Neural progenitor cell (in vitro differentiated cells): Measurements from ENCODE around the gene CD1C. TPM values are rescaled to one million over a fixed set of nuclear protein-coding genes. Genes with fewer than 3 reads are reported as not detected.
"Not testable (repeated sequence)": the region's sequence is repeated elsewhere in the genome, so short reads cannot be mapped to it uniquely, and the experiment has no call there.

Source experiments
- DNase-seq: peaks from one replicate; pipeline ENCODE4 v3.0.0-alpha.2; 2016; ENCODE audit warnings: low spot score
- H2AFZ ChIP-seq: fragments of 200-600 bp; sonication (generic); replicated peaks from 2 replicates; pipeline ENCODE4 v1.6.1; 2016; ENCODE audit warnings: antibody characterized with exemption
- H3F3A ChIP-seq: fragments of 200-600 bp; sonication (generic); 2 replicates; pipeline ENCODE4 v1.6.1; 2016; ENCODE audit warnings: antibody characterized with exemption, low read depth
- H3K27ac ChIP-seq: fragments of 200-600 bp; sonication (generic); 2 replicates; pipeline ENCODE4 v1.5.1; 2016; ENCODE audit warnings: mild to moderate bottlenecking
- H3K27me3 ChIP-seq: fragments of 200-600 bp; sonication (generic); 2 replicates; pipeline ENCODE4 v1.6.1; 2016; ENCODE audit warnings: mild to moderate bottlenecking, moderate library complexity
- H3K36me3 ChIP-seq: fragments of 200-600 bp; sonication (generic); 2 replicates; pipeline ENCODE4 v1.5.1; 2016
- H3K4me1 ChIP-seq: fragments of 200-600 bp; sonication (generic); 2 replicates; pipeline ENCODE4 v1.6.1; 2016; ENCODE audit warnings: mixed run types
- H3K4me2 ChIP-seq: fragments of 200-600 bp; sonication (generic); 2 replicates; pipeline ENCODE4 v1.6.1; 2016
- H3K4me3 ChIP-seq: fragments of 200-600 bp; sonication (generic); 2 replicates; pipeline ENCODE4 v1.5.1; 2016
- H3K79me2 ChIP-seq: fragments of 200-600 bp; sonication (generic); 2 replicates; pipeline ENCODE4 v1.6.1; 2016; ENCODE audit warnings: low read depth
- H3K9ac ChIP-seq: fragments of 200-600 bp; sonication (generic); 2 replicates; pipeline ENCODE4 v1.6.1; 2016
- H3K9me3 ChIP-seq: fragments of 200-600 bp; sonication (generic); 2 replicates; pipeline ENCODE4 v1.5.1; 2016; ENCODE audit warnings: low read depth
- H4K20me1 ChIP-seq: fragments of 200-600 bp; sonication (generic); 2 replicates; pipeline ENCODE4 v1.6.1; 2016; ENCODE audit warnings: low read depth
- H3K27ac Mint-ChIP-seq: 3 replicates; pipeline ENCODE4 v1.8.0; 2021; ENCODE audit warnings: mixed read lengths
- H3K27me3 Mint-ChIP-seq: 2 replicates; pipeline ENCODE4 v1.8.0; 2022; ENCODE audit warnings: low read depth, mild to moderate bottlenecking, inconsistent platforms, moderate library complexity, mixed read lengths; ENCODE audit not compliant: insufficient read depth
- H3K36me3 Mint-ChIP-seq: 3 replicates; pipeline ENCODE4 v1.8.0; 2021; ENCODE audit warnings: mixed read lengths
- H3K4me1 Mint-ChIP-seq: 3 replicates; pipeline ENCODE4 v1.8.0; 2021; ENCODE audit warnings: mixed read lengths
- H3K4me3 Mint-ChIP-seq: 3 replicates; pipeline ENCODE4 v1.8.0; 2021; ENCODE audit warnings: mild to moderate bottlenecking, moderate library complexity, mixed read lengths
- H3K9me3 Mint-ChIP-seq: 3 replicates; pipeline ENCODE4 v1.8.0; 2020; ENCODE audit warnings: mixed read lengths
- EZH2 ChIP-seq: fragments of 200-600 bp; sonication (generic); IDR thresholded peaks from 2 replicates; pipeline ENCODE4 v1.6.1; 2017; ENCODE audit warnings: antibody characterized with exemption, mild to moderate bottlenecking, moderate library complexity
- EZH2phosphoT487 ChIP-seq: fragments of 200-600 bp; sonication (generic); IDR thresholded peaks from 2 replicates; pipeline ENCODE4 v1.6.1; 2017; ENCODE audit warnings: antibody characterized with exemption
- total RNA-seq: library from RNA; depleted of rRNA; stranded (reverse); fragments of >200 nt; gene quantifications from 2 replicates; pipeline ENCODE4 v1.2.3, GENCODE V29; 2015; ENCODE audit warnings: low replicate concordance
- TF ChIP-seq, protein P1 (sequence below): fragments of 200-600 bp; sonication (generic); IDR thresholded peaks from 2 replicates; pipeline ENCODE4 v1.5.1; 2017; ENCODE audit warnings: antibody characterized with exemption, mild to moderate bottlenecking

Gene CD1C
- total RNA-seq, 1 donor from 2014 or later: not detected

GRCh38 chr1:158249646-158250045, 40.1 kb upstream of the CD1C start:
- no peaks in the 10 kb centered on the region for H3K9me3 ChIP-seq
- DNase-seq: no peak
- Mint-ChIP-seq H3K36me3 (no peaks in the 10 kb centered on the region), H3K27me3 (peaks cover 8% of the 10 kb centered on the region), H3K4me1 (no peaks in the 10 kb centered on the region), H3K27ac (no peak overlapping the region), H3K9me3 (no peaks in the 10 kb centered on the region), H3K4me3 (no peak overlapping the region)
- no peak overlapping the region for H3K27ac ChIP-seq
- no peak overlapping the region for H3K9ac ChIP-seq
- no peaks in the 10 kb centered on the region for H3K79me2 ChIP-seq
- H3F3A ChIP-seq: no peaks in the 10 kb centered on the region
- TF ChIP-seq, protein P1, sequence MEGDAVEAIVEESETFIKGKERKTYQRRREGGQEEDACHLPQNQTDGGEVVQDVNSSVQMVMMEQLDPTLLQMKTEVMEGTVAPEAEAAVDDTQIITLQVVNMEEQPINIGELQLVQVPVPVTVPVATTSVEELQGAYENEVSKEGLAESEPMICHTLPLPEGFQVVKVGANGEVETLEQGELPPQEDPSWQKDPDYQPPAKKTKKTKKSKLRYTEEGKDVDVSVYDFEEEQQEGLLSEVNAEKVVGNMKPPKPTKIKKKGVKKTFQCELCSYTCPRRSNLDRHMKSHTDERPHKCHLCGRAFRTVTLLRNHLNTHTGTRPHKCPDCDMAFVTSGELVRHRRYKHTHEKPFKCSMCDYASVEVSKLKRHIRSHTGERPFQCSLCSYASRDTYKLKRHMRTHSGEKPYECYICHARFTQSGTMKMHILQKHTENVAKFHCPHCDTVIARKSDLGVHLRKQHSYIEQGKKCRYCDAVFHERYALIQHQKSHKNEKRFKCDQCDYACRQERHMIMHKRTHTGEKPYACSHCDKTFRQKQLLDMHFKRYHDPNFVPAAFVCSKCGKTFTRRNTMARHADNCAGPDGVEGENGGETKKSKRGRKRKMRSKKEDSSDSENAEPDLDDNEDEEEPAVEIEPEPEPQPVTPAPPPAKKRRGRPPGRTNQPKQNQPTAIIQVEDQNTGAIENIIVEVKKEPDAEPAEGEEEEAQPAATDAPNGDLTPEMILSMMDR: no peak
- TF ChIP-seq EZH2phosphoT487: no peak
- no peak for TF ChIP-seq EZH2
- no peak overlapping the region for H3K4me2 ChIP-seq
- H3K4me3 ChIP-seq: no peak overlapping the region
- H3K4me1 ChIP-seq: no peaks in the 10 kb centered on the region
- H3K36me3 ChIP-seq: no peaks in the 10 kb centered on the region
- no peaks in the 10 kb centered on the region for H3K27me3 ChIP-seq
- no peaks in the 10 kb centered on the region for H4K20me1 ChIP-seq
- H2AFZ ChIP-seq: no peak overlapping the region

DNA sequence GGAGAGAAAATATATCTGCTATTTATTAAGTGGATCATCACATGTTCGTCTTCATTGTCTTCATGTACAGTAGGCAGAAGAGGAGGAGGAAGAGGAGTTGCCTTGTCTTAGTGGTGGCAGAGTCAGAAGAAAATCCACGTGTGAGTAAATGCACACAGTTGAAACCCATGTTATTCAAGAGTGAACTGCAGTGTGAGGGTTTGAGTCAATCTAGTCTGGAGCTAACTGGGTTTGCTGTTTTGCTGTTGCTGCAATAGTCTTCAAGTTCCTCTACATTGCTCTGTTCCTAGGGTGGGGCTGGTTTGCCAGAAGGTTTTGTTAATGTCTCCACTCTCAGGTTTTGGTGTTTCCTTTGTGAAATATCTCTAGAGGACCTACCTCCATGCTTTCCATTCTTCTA, 38.6 kb upstream of the CD1C start:
- Mint-ChIP-seq H3K27me3 (peaks cover 8% of the 10 kb centered on the region), H3K9me3 (no peaks in the 10 kb centered on the region), H3K4me1 (no peaks in the 10 kb centered on the region), H3K36me3 (no peaks in the 10 kb centered on the region), H3K27ac (no peak overlapping the region), H3K4me3 (no peak overlapping the region)
- no peak for TF ChIP-seq EZH2
- TF ChIP-seq, protein P1: no peak
- TF ChIP-seq EZH2phosphoT487: no peak
- Histone ChIP-seq H3K9ac (no peak overlapping the region), H3K4me1 (no peaks in the 10 kb centered on the region), H3K36me3 (no peaks in the 10 kb centered on the region), H3K27me3 (no peaks in the 10 kb centered on the region), H3K4me3 (no peak overlapping the region), H4K20me1 (no peaks in the 10 kb centered on the region), H3K4me2 (no peak overlapping the region), H3K9me3 (no peaks in the 10 kb centered on the region), H3K79me2 (no peaks in the 10 kb centered on the region), H3F3A (no peaks in the 10 kb centered on the region), H2AFZ (no peak overlapping the region), H3K27ac (no peak overlapping the region)
- no peak for DNase-seq

- no peaks in the 10 kb centered on the region for H3K36me3 ChIP-seq
- no peak overlapping the region for H3K4me2 ChIP-seq
- H3K27me3 ChIP-seq: no peaks in the 10 kb centered on the region
- no peaks in the 10 kb centered on the region for H4K20me1 ChIP-seq
- H3K27ac ChIP-seq: no peak overlapping the region
- no peak overlapping the region for H3K9ac ChIP-seq
- H2AFZ ChIP-seq: no peak overlapping the region
- no peak for DNase-seq
- H3K4me1 ChIP-seq: no peaks in the 10 kb centered on the region
- H3K4me1 Mint-ChIP-seq: no peaks in the 10 kb centered on the region
- no peaks in the 10 kb centered on the region for H3K9me3 Mint-ChIP-seq
- TF ChIP-seq EZH2 (no peak), EZH2phosphoT487 (no peak)
- TF ChIP-seq, protein P1: no peak
- H3F3A ChIP-seq: no peaks in the 10 kb centered on the region
- no peaks in the 10 kb centered on the region for H3K79me2 ChIP-seq
- no peak overlapping the region for H3K27ac Mint-ChIP-seq
- H3K9me3 ChIP-seq: no peaks in the 10 kb centered on the region
- no peak overlapping the region for H3K4me3 ChIP-seq
- H3K27me3 Mint-ChIP-seq: no peaks in the 10 kb centered on the region
- H3K36me3 Mint-ChIP-seq: no peaks in the 10 kb centered on the region
- no peak overlapping the region for H3K4me3 Mint-ChIP-seq
These were observed 34.1 kb upstream of the CD1C start for GRCh38 chr1:158255656-158256055.

DNA sequence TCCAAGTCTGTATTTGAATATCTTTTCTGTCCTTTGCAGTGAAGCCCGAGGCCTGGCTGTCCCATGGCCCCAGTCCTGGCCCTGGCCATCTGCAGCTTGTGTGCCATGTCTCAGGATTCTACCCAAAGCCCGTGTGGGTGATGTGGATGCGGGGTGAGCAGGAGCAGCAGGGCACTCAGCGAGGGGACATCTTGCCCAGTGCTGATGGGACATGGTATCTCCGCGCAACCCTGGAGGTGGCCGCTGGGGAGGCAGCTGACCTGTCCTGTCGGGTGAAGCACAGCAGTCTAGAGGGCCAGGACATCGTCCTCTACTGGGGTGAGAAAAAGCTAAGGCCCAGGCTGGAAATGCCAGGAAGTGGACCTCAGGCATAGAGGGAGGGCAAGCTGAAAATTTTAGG, 33.0 kb upstream of the CD1C start:
- H3K27ac Mint-ChIP-seq, H3K9ac ChIP-seq, H3K79me2 ChIP-seq, H3K4me3 Mint-ChIP-seq, H3K9me3 ChIP-seq, H3K27me3 Mint-ChIP-seq, H3K4me2 ChIP-seq, H3K36me3 Mint-ChIP-seq, H3K4me3 ChIP-seq, H3K4me1 Mint-ChIP-seq, H3K27ac ChIP-seq, H3K36me3 ChIP-seq, DNase-seq, H2AFZ ChIP-seq, H3K9me3 Mint-ChIP-seq, H3K27me3 ChIP-seq, H4K20me1 ChIP-seq, H3F3A ChIP-seq, H3K4me1 ChIP-seq: not testable (repeated sequence)
